HG03342 (cell line): Measurements from ENCODE around the gene ZNF385A.

ENCODE experiments used
- ATAC-seq: cut with Tn5 transposase; IDR thresholded peaks from one replicate; pipeline ENCODE4 v1.9.1; 2021; ENCODE audit warnings: mild to moderate bottlenecking, moderate library complexity; ENCODE audit not compliant: unreplicated experiment

ZNF385A gene

GRCh38 chr12:54416687-54417603, 32.4 kb upstream of the ZNF385A start:
- ATAC-seq: no peak

DNA sequence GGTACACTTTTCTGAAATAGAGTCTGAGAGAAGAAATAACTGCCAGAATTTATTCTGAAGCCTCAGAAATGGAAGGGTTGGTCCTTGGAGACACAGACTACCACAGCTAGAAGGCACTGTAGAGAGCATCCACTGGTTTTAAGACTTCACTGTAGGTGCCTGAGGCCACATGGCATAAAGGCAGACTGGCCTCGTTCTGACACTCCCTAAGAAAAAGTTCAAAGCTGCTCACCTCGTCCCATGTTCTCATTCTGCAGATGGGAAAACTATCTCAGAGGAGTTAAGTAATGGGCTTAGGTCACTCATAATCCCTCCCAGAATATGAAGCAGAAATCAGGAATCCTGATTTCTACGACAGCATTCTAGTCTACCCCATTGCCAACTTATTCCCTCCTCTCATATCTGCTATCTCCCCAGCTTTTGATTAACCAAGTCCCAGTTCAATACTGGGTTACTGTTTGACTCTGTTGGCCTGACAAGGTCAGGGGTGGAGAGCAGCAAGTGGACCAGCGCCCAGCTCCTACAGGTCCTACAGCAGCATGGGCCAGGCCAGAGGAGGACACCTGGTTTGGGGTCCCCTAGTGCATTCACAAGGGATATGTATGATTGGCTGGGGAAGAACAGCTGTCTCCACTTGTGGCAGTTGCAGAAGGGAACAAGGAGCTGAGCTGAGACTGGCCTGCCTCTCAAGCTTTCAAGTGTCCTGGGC, 30.8 kb upstream of the ZNF385A start:
- no peak for ATAC-seq

GRCh38 chr12:54413284-54414190, 29.0 kb upstream of the ZNF385A start:
- peak; percentile 69 for ATAC-seq

GRCh38 chr12:54412786-54413185, 28.3 kb upstream of the ZNF385A start:
- ATAC-seq: no peak

DNA sequence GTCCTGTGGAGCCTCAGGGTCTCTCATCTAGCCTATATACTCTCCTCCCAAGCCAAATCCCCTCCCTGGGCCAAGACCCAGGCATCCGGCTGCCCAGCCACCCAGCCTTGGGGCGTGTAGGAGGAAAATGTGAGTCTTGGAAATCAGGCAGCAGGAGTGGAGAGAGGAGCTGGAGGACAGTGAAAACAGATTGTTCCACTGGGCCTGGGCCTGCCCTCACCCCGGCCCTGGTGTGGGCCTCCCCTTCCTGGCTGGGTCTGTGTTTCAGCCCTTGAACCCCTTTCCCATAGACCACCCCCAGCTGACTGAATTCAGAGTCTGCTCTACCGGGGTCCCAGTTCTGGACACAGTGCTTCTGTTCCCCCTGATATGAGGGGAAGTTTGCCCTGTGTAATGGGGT, 27.8 kb upstream of the ZNF385A start:
- no peak for ATAC-seq

GRCh38 chr12:54411391-54412241, 27.1 kb upstream of the ZNF385A start:
- no peak for ATAC-seq

DNA sequence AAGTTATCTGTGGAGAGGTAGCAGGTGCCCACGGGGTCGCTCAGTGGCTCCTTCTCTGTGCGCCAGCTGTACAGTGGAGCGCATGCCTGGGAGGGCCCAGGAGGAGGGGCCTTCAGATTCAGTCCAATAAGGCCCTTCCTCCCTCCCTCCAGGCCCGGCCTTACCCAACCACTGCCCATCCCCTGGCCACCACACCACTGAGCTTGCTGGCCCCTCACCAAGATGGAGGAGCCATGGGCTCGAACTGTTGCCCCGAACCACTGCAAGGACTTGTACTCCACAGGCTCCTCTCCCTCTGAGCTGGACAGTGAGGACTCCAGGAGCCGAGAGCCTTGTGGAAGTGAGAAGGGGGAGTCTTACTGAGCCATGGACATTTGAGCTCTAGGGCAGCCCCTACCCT, 24.7 kb upstream of the ZNF385A start:
- no peak for ATAC-seq

DNA sequence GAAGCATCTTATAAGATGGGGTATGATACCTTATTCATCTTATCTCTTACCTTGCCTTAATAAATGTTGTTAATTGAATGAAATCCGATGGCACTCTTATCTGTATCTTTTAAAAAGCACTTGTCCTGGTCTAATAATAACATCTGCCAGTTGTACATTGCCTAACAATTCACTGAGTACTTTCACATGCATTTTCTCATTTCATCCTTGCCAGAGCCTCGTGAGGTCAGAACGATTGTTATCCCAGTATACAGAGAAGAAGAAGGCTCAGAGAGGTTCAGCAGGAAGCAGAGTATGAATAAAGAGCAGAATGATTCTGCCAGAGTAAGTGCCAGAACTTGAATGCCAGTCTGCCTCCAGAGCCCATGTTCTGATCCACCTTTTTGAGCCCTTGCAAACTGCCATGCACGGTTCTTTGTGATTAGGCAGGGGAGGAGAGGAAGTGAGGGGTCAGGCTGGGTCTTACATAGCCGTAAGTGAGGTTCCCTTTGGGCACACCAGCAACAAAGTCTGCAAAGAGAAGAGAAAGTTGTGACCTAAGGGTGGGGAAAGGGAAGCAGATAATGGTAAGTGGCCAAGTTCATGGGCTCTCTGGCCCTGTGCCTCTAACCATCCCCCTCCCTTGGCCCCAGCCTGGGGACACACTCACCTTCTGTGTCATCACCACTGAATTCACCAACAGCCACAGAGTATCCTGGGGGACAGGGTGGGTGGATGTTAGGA, 22.8 kb upstream of the ZNF385A start:
- ATAC-seq: no peak

GRCh38 chr12:54405573-54405972, 21.0 kb upstream of the ZNF385A start:
- no peak for ATAC-seq

DNA sequence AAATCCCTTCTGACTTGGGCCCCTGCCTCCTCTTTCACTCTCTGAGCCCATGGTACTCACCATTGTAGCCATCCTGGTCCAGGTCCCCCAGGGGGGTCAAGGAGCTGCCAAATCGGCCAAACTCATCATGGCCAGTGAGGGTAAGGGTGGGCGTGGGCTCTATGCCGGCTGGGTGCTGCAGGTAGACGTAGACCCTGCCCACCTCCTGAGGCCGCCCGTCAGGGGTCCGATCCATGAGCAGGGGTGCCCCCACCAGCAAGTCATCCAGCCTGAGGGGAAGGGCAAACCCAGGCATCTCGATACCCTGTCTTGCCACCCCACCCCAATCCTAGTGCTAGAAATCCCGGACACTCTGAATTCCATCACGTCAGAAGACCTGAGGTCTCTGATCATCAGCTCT, 20.6 kb upstream of the ZNF385A start:
- ATAC-seq: no peak

DNA sequence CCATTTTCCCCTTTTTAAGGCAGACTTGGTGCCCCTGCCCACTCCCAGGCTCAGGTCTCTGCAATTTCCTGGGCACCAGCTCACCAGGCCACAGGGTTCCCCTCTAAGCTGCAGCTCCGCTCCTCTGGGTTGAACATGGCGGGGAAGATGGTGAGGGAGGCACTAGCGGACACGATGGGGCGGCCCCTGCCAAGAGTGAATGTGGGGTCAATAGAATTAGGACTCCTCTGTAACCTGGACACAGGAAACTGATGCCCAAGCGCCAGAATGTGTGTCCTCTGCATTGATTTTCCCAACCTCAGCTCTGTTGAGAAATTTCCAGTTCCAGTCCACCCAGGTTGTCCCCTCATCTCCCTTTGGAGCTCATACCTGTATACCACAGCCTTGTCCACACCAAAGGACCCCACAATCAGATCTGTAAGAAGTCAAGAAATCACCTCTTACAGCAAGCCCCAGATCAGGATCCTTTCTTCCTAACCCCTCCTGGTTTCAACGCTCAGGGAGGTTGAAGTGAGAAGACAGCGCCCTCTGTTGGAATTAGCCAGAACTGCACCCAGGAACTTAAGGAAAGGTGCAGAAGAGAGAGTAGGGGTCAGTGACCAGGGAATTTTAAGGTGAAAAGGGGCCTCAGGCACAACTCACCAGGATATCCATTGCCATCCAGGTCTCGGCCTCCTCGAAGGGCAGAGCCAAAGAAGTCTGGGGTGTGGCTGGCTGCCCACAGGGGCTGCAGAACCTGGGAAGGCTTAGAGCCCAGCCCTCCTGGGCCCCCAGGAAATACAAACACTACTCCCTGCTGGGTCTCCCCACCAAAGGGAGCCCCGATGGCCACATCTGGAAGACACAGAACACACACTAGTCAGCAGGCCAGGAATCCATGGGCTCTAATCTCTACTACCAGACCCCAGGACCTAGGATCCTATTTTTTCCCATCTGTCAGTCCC, 19.8 kb upstream of the ZNF385A start:
- no peak for ATAC-seq

- ATAC-seq: no peak
These were observed 16.6 kb upstream of the ZNF385A start for GRCh38 chr12:54401119-54401518.

DNA sequence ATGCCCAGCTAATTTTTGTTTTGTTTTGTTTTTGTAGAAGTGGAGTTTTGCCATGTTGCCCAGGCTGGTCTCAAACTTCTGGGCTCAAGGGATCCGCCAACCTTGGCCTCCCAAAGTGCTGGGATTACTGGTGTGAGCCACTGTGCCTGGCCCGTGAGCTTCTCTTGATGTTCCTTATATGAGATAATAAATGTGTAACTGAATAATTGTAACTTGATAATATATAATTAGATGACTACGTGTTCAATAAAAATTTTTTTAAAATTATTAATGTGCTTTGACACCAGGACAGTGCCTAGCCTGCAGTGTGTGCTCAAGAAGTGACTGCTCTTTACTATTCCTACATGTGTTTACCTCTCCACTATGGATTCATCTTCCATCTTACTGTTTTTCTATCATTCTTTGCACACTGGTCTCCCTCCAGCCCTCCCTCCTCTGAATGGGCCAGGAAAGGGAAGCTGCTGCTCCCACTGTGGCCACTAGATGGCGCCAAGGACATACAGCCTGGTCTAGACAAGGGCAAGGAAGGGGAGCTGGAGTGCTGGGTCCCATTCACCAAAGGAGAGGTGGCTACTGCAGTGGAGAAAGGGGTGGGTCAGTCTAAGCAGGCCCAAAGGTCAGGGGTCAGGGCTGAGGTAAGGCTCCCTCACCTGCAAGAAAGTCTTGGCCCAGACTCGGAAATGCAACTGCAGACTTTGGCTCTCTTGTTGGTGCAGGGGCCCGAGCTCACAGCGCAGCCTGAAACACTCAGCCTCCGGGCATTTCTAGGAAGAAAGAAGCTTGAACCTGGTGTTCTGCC, 14.7 kb upstream of the ZNF385A start:
- peak; percentile 84 for ATAC-seq

- no peak for ATAC-seq
These were observed 13.7 kb upstream of the ZNF385A start for GRCh38 chr12:54398218-54398617.

DNA sequence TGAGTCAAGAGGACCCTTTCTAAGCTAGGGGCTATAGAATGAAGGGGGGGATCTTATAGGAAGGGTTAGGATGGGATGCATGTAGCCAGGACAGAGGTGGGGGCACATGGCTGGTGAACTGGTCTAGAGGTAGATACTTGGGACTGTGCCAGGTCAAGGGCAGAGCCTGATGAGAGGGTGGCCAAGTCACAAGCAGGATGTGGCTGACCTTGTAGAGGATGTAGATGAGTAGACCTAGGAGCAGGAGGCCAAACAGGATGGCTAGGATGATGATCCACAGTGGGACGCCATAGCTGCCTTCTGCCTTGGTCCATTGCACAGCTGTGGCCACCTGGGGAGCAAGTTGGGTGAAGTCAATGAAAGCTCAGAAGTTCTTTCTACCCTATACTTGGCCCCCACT, 12.6 kb upstream of the ZNF385A start:
- ATAC-seq: no peak

DNA sequence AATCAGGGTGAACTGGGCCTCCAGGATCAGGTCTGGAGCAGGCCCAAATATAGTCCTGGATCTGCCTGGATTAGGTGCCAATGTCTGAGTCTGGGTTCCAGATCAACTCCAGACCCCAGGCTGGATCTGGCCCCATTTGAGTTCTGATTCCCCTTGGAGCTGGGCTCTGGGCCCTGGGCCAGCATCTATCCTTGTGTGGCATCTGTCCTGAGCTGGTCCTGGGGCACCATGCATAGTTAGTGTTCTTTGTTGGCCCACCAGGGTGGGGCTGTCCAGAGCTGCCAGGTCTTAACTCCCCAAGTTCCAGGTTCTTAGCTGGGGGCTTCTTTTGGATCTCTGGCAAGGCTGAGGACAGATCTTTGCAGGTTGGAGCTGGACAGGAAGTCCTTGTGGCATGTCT, 11.0 kb upstream of the ZNF385A start:
- no peak for ATAC-seq

DNA sequence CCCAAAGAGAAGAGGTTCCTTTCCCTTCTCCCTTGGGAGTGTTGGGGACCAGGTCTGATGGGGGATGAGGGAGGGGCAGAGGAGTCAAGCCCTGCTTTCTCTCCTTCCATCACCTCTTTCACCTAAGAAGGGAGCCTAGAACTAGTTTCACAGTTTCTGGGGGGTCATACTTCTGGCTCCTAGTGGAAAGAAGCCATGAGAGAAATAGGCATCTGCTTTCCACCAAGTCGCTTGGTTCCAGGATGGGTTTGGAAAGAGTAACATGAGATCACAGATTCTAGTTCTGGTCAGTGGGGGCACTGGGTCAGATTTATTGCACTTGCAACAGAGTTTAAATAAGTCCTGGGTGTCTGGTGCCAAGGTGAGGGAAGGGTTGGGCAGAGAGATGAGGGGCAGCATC, 10.5 kb upstream of the ZNF385A start:
- no peak for ATAC-seq

- no peak for ATAC-seq
These were observed 9.8 kb upstream of the ZNF385A start for GRCh38 chr12:54394281-54394719.
